Breast epithelium (tissue), 3 donors: ENCODE results near the gene NACAD.

ENCODE experiments used
- CTCF ChIP-seq, 3 donors: fragments of 450-650 bp; IDR thresholded peaks; one replicate each; pipeline ENCODE4 v1.5.1; 2016 to 2017; ENCODE audit warnings: antibody characterized with exemption in 3 of 3, mild to moderate bottlenecking in 3 of 3, moderate library complexity in 3 of 3
- POLR2AphosphoS5 ChIP-seq, 3 donors: sonication (generic); formaldehyde crosslinking; IDR thresholded peaks; one replicate each; pipeline ENCODE4 v1.6.1; 2017; ENCODE audit warnings: antibody characterized with exemption in 3 of 3

- TF ChIP-seq CTCF (IDR thresholded peaks at IDR 0.05) (no peak), POLR2AphosphoS5 (IDR thresholded peaks at IDR 0.05) (no peak)
Observed at GRCh38 chr7:45106820-45107219, 18.1 kb upstream of the NACAD start.
